Activated naive CD4-positive, alpha-beta T cell treated with anti-CD3 and anti-CD28 coated beads, Interleukin-2, amount 50 U/mL, for 24 hours (primary cell): ENCODE data around the gene EFNA5.

Experiments
- H3K27ac Mint-ChIP-seq: one replicate; pipeline ENCODE4 v1.8.0; 2021; ENCODE audit warnings: mild to moderate bottlenecking, mixed read lengths
- H3K27me3 Mint-ChIP-seq: one replicate; pipeline ENCODE4 v1.8.0; 2021; ENCODE audit warnings: mixed read lengths
- H3K36me3 Mint-ChIP-seq: one replicate; pipeline ENCODE4 v1.8.0; 2021; ENCODE audit warnings: mixed read lengths
- H3K4me1 Mint-ChIP-seq: one replicate; pipeline ENCODE4 v1.8.0; 2021; ENCODE audit warnings: mixed read lengths
- H3K4me3 Mint-ChIP-seq: one replicate; pipeline ENCODE4 v1.8.0; 2021; ENCODE audit warnings: mild to moderate bottlenecking, mixed read lengths
- H3K9me3 Mint-ChIP-seq: one replicate; pipeline ENCODE4 v1.8.0; 2021; ENCODE audit warnings: mixed read lengths

Gene EFNA5

DNA sequence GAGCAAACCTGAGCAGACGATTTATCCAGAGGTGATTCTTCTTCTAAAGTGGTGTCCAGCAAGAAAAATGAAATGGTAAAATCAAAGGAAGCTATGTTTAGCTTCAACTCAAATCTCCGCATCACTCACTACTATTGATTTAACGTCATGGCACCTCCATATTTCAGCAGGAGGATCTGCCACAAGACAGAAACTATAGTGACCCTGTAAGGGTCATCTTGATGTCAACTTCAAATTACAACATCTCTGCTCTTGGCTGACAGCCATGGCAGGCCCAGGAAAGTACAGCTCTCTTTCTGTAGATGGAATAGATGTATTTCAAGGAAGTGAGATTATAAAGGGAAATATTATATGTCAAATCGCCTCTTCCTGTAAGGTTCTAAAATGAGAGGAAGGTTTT lies 10.1 kb upstream of the EFNA5 start:
- H3K9me3 Mint-ChIP-seq, result no peaks in the 10 kb centered on the region
- H3K4me1 Mint-ChIP-seq, result no peaks in the 10 kb centered on the region
- H3K4me3 Mint-ChIP-seq, result no peak overlapping the region
- peaks cover 18% of the 10 kb centered on the region for H3K27me3 Mint-ChIP-seq
- H3K27ac Mint-ChIP-seq, result no peak overlapping the region
- no peaks in the 10 kb centered on the region for H3K36me3 Mint-ChIP-seq

DNA sequence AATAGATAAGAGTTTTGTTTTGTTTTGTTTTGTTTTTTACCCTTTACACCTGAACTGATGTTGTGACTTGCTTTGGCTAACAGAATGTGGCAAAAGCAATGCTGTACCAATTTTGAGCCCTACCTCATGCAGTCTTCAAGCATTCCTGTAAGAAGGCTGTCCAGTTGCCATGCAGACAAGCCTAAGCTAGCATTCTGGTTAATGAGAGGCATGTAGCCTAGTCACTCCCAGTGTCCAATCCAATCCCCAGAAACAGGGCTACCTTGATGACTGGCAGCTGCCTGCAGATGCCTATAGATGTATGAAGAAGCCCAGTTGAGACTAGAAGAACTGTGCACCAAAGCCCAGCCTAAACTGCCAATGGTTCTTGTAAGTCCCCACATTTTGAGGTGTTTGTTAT lies 9.4 kb upstream of the EFNA5 start:
- H3K9me3 Mint-ChIP-seq, result no peaks in the 10 kb centered on the region
- peaks cover 21% of the 10 kb centered on the region for H3K27me3 Mint-ChIP-seq
- H3K36me3 Mint-ChIP-seq, result no peaks in the 10 kb centered on the region
- H3K4me3 Mint-ChIP-seq, result no peak overlapping the region
- H3K27ac Mint-ChIP-seq, result no peak overlapping the region
- H3K4me1 Mint-ChIP-seq, result no peaks in the 10 kb centered on the region

DNA sequence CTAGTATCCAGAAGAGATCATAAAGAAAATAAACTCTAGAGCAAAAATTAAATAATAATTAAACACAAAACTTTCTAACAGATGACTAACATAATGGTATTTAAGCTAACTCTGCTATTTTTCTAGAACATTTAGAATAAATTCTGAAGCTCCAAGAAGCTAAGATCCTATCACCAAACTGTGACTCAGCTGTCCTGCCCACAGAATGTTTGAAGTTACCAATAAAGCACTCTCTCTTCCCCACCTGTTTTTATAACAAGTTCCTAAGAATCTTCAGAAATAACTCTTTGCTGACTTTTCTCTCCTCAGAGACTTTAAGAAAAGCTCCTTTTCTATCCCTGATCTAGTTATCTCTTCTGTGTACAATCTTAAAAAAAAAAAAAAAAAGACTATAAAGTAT lies 6.0 kb upstream of the EFNA5 start:
- no peaks in the 10 kb centered on the region for H3K36me3 Mint-ChIP-seq
- H3K4me3 Mint-ChIP-seq, result no peak overlapping the region
- no peaks in the 10 kb centered on the region for H3K9me3 Mint-ChIP-seq
- H3K27me3 Mint-ChIP-seq, result peaks cover 36% of the 10 kb centered on the region
- peaks cover 17% of the 10 kb centered on the region for H3K4me1 Mint-ChIP-seq
- no peak overlapping the region for H3K27ac Mint-ChIP-seq

DNA sequence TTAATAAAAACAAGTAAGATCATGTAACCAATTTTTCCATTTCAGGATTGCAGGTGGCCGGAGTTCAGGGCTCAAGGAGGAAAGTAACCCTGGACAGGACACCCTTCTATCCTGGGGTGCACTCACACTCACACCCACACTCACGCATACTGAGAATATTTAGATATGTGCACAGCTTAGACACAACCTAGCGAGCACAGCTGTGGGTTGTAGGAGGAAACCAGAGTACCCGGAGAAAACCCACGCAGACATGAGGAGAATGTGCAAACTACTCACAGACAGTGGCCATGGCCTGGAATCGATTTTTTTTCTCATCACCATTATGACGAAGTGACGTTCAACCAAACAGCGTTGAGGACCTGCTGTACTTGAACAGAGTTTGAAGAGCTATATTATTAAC lies 4.5 kb upstream of the EFNA5 start:
- peaks cover 44% of the 10 kb centered on the region for H3K27me3 Mint-ChIP-seq

DNA sequence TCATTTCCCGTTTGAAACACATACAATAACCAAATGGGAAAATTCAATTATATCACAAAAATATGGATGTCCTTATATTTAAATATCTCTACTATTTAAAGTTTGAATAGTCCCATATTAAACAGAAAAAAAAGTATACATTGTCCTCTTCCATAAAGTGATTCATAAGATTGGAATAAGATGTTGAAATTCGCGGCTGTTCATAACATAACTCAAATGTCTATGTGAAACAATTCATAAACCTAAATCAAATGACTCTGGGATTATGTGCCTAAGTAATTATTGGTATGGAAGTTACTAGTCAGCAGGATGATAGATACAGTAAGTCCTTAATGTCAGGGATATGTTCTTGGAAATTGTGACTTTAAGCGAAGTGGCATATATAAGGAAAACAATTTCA lies 3.9 kb upstream of the EFNA5 start:
- Mint-ChIP-seq H3K27ac (no peak overlapping the region), H3K27me3 (peaks cover 42% of the 10 kb centered on the region), H3K4me1 (peaks cover 29% of the 10 kb centered on the region), H3K36me3 (no peaks in the 10 kb centered on the region), H3K4me3 (no peak overlapping the region), H3K9me3 (no peaks in the 10 kb centered on the region)

More for the DNA sequence above, 4.5 kb upstream of the EFNA5 start:
- Mint-ChIP-seq H3K4me1 (peaks cover 29% of the 10 kb centered on the region), H3K27ac (no peak overlapping the region), H3K36me3 (no peaks in the 10 kb centered on the region), H3K4me3 (no peak overlapping the region), H3K9me3 (no peaks in the 10 kb centered on the region)

DNA sequence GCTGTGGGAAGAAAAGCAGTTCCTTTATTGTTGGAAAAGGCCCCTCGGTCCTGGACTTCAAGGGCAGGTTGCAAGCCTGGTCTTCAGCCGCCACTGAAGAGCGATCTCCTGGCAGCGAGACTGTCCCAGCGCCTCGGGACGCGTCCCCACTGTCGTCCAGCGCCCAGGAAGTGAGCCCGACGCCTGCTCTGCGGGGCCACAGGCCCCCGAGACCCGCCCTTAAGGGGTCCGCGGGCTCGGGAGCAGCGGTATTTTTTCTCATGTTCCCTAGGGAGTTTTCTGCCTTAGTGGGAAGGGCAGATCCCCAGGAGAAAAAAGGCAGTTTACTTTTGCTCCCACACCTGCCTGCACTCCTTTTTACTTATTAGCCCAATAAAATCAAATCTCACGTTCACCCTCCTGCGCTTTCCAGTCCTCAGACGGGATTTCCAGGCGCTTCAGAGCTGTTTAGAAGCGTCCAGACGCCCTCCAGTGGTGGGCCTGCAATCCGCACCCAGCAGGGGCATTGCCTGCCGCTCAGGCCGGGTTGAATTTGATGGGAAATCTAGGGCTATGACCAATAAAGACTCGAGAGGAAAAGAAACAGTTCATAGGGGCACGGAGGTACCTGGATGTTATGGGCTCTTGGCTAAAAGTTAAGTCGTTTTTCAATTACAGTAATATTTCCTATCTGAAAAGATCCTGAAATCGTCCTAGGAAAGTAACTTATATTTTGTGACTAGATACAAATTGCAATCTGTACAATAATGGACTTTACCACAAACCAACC lies 2.8 kb upstream of the EFNA5 start:
- Mint-ChIP-seq H3K4me3 (peak overlapping the region; percentile 83), H3K36me3 (no peaks in the 10 kb centered on the region), H3K4me1 (peaks cover 29% of the 10 kb centered on the region), H3K27ac (no peak overlapping the region), H3K9me3 (no peaks in the 10 kb centered on the region), H3K27me3 (peaks cover 52% of the 10 kb centered on the region)

DNA sequence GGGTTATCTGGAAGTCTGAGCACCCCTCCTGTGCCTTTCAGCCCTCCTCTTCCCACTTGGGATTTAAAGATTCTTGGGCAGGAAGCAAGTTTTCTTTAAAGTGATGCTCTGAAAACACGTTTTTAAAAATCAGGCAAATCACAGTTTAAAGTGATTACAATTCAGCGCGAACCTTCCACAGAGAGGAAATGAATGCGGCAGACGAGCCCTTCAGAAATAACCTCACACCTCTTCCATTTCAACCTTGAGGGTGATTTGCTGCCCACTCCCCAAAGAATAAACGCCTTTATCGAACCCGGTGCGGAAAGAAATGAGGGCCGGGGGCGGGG lies 2.3 kb upstream of the EFNA5 start:
- Mint-ChIP-seq H3K9me3 (no peaks in the 10 kb centered on the region), H3K4me3 (peak overlapping the region; percentile 83), H3K36me3 (no peaks in the 10 kb centered on the region), H3K27ac (no peak overlapping the region), H3K4me1 (peaks cover 29% of the 10 kb centered on the region), H3K27me3 (peaks cover 53% of the 10 kb centered on the region)

DNA sequence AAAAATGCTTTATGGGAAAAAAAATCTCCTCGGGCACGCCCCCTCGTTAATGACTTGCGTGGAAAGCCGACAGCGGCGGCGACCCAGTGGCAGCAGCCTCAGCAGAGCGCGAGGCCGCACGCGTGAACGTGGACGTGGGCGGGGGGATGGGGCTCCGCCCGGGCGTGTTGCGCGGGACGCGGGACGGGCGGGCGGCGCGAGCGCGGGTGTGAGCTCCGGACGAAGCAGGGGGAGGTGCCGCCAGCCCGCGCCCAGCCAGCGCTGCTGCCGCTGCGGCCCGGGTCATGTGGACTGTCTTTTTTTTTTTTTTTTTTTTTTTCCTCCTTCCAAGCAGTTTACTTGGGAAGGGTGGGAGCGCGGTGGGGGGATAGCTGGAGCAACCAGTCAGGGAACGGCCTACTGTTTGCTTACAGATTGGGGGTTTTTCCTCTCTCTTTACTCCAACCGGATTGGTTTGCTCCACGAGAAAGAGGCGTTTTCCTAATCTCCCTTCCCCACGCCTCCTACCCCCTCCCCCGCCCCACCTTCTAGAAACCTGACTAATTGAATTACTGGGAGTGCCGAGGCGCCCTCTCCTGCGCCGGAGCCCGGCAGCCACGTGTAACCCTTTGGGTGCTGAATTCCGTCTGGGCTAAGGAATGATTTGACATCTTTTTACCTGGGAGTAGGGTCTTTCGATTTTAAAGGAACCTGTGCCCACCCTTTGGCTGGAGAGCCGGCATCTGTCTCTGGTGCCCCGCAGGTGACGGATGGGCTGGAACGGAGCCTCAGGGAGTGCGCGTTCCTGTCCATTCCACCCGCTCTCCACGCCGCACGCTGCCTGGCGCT lies 1.7 kb upstream of the EFNA5 start:
- peaks cover 54% of the 10 kb centered on the region for H3K27me3 Mint-ChIP-seq
- H3K9me3 Mint-ChIP-seq, result no peaks in the 10 kb centered on the region
- H3K4me3 Mint-ChIP-seq, result peak overlapping the region; percentile 89
- H3K36me3 Mint-ChIP-seq, result no peaks in the 10 kb centered on the region
- peaks cover 29% of the 10 kb centered on the region for H3K4me1 Mint-ChIP-seq
- H3K27ac Mint-ChIP-seq, result peak overlapping the region; percentile 59

DNA sequence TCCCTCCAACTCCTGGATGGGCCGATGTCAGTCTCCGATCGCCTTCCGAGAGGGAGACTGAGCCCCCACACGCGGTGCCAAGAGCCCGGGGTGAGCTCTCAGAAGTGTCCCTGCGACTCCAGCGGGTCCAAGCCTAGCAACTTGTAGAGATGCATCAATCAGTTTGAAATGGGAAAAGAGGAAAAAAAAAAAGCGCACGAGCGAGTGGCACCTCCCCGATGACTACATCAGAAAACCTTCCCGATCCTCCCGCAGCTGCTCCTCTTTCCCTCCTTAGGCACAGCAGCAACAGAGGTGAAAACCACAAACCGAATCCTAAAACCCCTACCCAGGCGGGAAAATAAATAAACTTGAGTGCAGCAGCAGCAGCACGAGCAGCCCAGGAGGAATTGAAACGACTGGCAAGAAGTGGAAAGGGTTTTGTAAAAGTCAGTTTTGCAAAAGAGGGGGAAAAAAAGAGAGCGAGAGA lies 1.0 kb upstream of the EFNA5 start:
- Mint-ChIP-seq H3K36me3 (no peaks in the 10 kb centered on the region), H3K4me3 (peak overlapping the region; percentile 89), H3K27me3 (peaks cover 57% of the 10 kb centered on the region), H3K4me1 (peaks cover 29% of the 10 kb centered on the region), H3K27ac (peak overlapping the region; percentile 59), H3K9me3 (no peaks in the 10 kb centered on the region)

DNA sequence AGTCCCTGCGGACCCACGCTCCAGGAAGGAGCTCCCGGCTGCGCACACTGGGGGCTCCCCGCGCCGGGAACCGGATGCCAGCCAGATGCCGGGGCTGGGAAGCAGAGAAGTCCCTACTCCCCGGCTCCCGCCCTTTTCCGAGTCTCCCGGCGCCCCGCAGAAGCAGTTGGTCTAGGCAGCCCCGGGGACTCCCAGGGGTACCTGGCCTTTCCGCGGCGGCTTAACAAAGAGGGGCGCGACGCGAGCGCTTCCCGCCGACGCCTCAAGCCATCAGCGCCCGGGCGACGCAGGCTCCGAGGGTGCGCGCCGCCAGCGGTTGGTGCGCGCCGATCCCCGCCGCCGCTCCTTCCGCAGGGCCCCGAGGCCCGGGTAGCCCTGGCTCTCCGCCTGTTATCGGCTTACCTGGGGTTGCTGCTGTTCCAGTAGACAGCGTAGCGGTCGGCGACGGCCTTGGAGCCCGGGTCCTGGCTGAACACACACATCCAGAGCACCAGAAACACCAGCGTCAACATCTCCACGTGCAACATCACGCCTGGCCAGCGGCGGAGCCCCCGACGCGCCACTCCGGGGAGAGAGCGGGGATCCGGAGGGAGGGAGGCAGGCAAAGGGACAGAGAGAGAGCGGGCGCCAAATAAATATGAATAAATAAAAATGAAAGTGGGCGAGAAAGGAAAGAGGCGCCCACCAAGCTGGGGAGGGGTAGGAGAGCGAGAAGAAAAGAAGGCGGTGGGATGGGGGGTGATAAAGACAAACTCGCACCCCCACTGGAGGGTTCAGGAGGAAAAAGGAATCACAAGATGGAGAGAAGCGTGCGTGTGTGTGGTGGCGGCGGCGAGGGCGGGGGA lies 428 bp downstream of the EFNA5 start:
- H3K36me3 Mint-ChIP-seq, result no peaks in the 10 kb centered on the region
- peak overlapping the region; percentile 71 for H3K4me3 Mint-ChIP-seq
- no peak overlapping the region for H3K27ac Mint-ChIP-seq
- H3K4me1 Mint-ChIP-seq, result peaks cover 29% of the 10 kb centered on the region
- H3K27me3 Mint-ChIP-seq, result peaks cover 58% of the 10 kb centered on the region
- H3K9me3 Mint-ChIP-seq, result no peaks in the 10 kb centered on the region

DNA sequence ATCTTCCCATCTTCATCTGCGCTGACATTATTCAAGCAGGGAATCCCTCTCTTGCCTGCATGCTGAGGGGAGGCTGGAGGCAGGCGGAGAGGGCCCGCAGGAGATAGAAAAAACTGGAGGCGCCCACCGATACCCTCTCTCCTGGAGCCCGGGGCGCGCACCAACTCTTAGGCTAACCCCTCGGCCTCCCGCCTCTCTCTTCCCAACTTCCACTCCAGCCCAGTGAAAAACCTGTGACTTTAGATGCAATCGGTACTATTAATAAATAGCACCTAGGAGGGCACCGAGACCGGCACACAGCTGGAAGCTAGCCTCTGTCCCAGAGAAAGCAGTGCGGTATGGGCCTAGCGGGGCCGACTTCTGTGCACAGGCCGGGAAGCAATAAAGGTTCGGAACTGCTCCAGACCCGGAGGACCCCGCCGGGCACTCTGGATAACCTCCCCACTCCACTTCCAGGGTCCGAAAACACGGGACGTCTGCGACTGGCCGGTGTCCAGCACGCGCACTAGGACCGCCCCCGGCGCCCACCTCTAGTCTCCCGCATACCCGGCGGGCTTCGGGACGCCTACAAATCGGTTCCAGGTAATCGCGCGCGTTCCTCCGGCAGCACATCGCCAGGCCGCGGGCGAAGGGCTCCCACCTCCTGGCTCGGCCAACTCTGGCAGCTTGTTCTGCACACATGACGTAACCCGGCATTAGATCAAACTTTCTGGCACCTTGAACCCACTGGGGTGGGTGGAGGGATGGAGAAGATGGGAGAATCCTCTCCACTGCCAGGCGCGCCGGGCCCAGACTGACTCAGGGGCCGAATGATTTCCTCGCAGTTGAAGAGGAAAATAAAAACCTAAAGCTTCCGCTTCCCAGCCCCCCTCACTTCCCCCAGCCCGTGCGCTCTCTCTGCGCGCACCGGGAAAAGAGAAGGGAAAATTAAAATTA lies 1.4 kb downstream of the EFNA5 start:
- Mint-ChIP-seq H3K4me3 (peak overlapping the region; percentile 61), H3K27me3 (peaks cover 57% of the 10 kb centered on the region), H3K36me3 (no peaks in the 10 kb centered on the region), H3K27ac (no peak overlapping the region), H3K4me1 (peaks cover 29% of the 10 kb centered on the region), H3K9me3 (no peaks in the 10 kb centered on the region)

DNA sequence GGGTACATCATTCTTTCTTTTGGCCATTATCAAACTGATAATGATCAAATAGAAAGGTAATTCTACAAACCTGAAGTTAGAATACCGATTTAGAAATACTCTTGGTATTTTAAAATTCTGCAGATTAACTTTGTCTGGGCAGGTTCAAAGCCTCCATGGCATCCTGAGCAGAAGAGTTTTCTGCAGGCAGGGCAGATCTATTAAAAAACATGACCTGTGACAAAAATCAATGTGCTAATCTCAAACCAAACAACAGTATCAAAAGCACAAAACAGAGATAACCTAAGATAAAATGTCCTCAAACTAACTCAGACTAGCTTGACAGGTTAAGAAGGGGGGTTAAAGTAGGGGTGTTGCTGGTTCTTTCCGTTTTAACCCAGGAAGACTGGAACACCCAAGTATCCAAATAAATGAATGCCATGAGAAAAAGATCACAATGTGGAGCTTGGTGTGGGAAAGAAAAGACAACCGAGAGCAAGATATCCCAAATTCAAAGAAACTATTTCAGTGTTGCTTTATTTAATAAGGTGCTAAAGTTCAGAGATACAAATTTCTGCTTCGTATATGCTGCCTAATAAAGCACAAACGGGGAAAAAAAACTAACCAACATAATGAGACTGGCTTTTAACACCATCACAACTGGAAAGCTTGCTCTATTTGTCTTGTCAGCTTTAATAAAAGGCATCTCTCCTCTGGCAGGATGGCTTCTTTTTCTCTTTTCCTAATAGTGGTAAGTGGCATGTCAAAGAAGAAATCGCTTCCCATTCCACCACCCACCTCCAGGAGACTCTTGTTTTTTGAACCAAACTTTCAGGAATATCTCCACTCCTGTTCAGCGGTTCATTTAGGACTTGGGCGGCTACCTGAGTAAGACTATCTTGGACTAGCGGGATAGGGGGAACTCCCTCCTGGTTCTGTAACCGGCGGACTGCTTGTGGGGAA lies 2.3 kb downstream of the EFNA5 start:
- H3K27ac Mint-ChIP-seq, result no peak overlapping the region

DNA sequence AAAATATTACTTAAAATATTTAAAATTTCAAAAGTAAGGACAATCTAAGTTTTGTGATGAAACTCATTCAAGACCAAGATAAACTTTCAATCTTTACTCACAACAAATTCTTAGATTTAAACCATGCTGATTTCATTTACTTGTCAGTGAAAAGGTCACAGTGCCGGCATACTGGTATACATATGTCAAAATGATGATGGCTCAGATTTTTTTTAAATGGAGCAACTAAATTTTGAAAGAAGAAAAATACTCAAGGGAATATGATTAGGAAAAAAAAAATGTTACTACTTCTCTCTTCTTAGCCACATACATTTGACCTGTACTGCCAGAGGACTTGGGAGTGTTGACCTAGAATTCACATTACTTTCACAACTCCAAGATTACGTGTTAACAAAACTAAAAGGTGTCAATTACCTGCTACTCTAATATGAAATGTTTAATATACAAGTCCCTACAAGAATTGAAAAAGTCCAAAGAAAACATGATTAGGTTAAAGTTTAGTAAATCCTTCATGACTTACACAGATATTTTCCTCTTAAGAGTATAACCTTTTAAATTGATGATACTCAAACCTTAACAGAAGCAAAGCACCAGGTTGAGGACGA lies 4.6 kb downstream of the EFNA5 start:
- peaks cover 43% of the 10 kb centered on the region for H3K27me3 Mint-ChIP-seq
- no peaks in the 10 kb centered on the region for H3K9me3 Mint-ChIP-seq
- no peaks in the 10 kb centered on the region for H3K36me3 Mint-ChIP-seq
- H3K27ac Mint-ChIP-seq, result no peak overlapping the region
- H3K4me1 Mint-ChIP-seq, result peaks cover 7% of the 10 kb centered on the region
- no peak overlapping the region for H3K4me3 Mint-ChIP-seq

More for the DNA sequence above, 2.3 kb downstream of the EFNA5 start:
- no peak overlapping the region for H3K4me3 Mint-ChIP-seq
- H3K36me3 Mint-ChIP-seq, result no peaks in the 10 kb centered on the region
- H3K27me3 Mint-ChIP-seq, result peaks cover 50% of the 10 kb centered on the region
- peaks cover 25% of the 10 kb centered on the region for H3K4me1 Mint-ChIP-seq
- H3K9me3 Mint-ChIP-seq, result no peaks in the 10 kb centered on the region
